GM21390 (cell line): ENCODE measurements around the gene RRBP1.
"Not testable (repeated sequence)": the region's sequence is repeated elsewhere in the genome, so short reads cannot be mapped to it uniquely, and the experiment has no call there.

Experiments used
- ATAC-seq: cut with Tn5 transposase; IDR thresholded peaks from one replicate; pipeline ENCODE4 v1.9.1; 2021; ENCODE audit not compliant: unreplicated experiment

RRBP1 gene

GRCh38 chr20:17663040-17663399 lies 19.0 kb downstream of the RRBP1 start:
- ATAC-seq: no peak

GRCh38 chr20:17662333-17663039 lies 19.6 kb downstream of the RRBP1 start:
- ATAC-seq: no peak

GRCh38 chr20:17661121-17661744 lies 20.8 kb downstream of the RRBP1 start:
- ATAC-seq: no peak

- ATAC-seq: no peak
Observed at GRCh38 chr20:17660667-17661066, 21.4 kb downstream of the RRBP1 start.

- no peak for ATAC-seq
Observed at GRCh38 chr20:17659801-17660200, 22.2 kb downstream of the RRBP1 start.

- ATAC-seq: not testable (repeated sequence)
Observed at GRCh38 chr20:17659344-17659743, 22.7 kb downstream of the RRBP1 start.

- ATAC-seq: no peak
Observed at GRCh38 chr20:17658648-17658993, 23.4 kb downstream of the RRBP1 start.

GRCh38 chr20:17657898-17658647 lies 24.0 kb downstream of the RRBP1 start:
- ATAC-seq: no peak

- no peak for ATAC-seq
Observed at GRCh38 chr20:17657079-17657825, 24.8 kb downstream of the RRBP1 start.

- no peak for ATAC-seq
Observed at GRCh38 chr20:17655865-17656479, 26.1 kb downstream of the RRBP1 start.

GRCh38 chr20:17655286-17655651 lies 26.8 kb downstream of the RRBP1 start:
- ATAC-seq: no peak

- ATAC-seq: no peak
Observed at GRCh38 chr20:17654649-17655285, 27.3 kb downstream of the RRBP1 start.

- ATAC-seq: no peak
Observed at GRCh38 chr20:17653835-17654648, 28.0 kb downstream of the RRBP1 start.

- no peak for ATAC-seq
Observed at GRCh38 chr20:17652411-17652810, 29.6 kb downstream of the RRBP1 start.

- ATAC-seq: no peak
Observed at GRCh38 chr20:17651760-17652388, 30.2 kb downstream of the RRBP1 start.

- ATAC-seq: no peak
Observed at GRCh38 chr20:17651129-17651759, 30.8 kb downstream of the RRBP1 start.

- no peak for ATAC-seq
Observed at GRCh38 chr20:17650301-17651128, 31.5 kb downstream of the RRBP1 start.
